Measurements from ENCODE around the gene TRAF1. TPM values are rescaled to one million over a fixed set of nuclear protein-coding genes. Genes with fewer than 3 reads are reported as not detected.

The TRAF1 gene
- total RNA-seq, 2 donors from 2014 or later, result 2.2 to 2.8 TPM

- no peak for ATAC-seq
- intact Hi-C loops (cut with DNase I, micrococcal nuclease), result no loop called here
- no peak for DNase-seq
Observed at GRCh38 chr9:120915854-120916470, 10.6 kb downstream of the TRAF1 start.

GRCh38 chr9:120914953-120915352, 11.6 kb downstream of the TRAF1 start:
- DNase-seq (no peak), ATAC-seq (no peak)
- intact Hi-C loops (cut with DNase I, micrococcal nuclease), result no loop called here

- no peak for ATAC-seq
- DNase-seq, result no peak
- intact Hi-C loops (cut with DNase I, micrococcal nuclease), result no loop called here
Observed at GRCh38 chr9:120914396-120914795, 12.2 kb downstream of the TRAF1 start.

GRCh38 chr9:120913647-120914264, 12.8 kb downstream of the TRAF1 start:
- DNase-seq (no peak), ATAC-seq (no peak)
- intact Hi-C loops (cut with DNase I, micrococcal nuclease), result no loop called here

- intact Hi-C loops (cut with DNase I, micrococcal nuclease), result no loop called here
- ATAC-seq, result no peak
Observed at GRCh38 chr9:120912958-120913646, 13.5 kb downstream of the TRAF1 start.

GRCh38 chr9:120911295-120911837, 15.2 kb downstream of the TRAF1 start:
- DNase-seq (no peak), ATAC-seq (no peak)
- intact Hi-C loops (cut with DNase I, micrococcal nuclease), result no loop called here

More at GRCh38 chr9:120912958-120913646, 13.5 kb downstream of the TRAF1 start:
- DNase-seq, result no peak

- ATAC-seq, result no peak
- intact Hi-C loops (cut with DNase I, micrococcal nuclease), result no loop called here
- no peak for DNase-seq
Observed at GRCh38 chr9:120910643-120911042, 16.0 kb downstream of the TRAF1 start.

GRCh38 chr9:120909904-120910303, 16.7 kb downstream of the TRAF1 start:
- intact Hi-C loops (cut with DNase I, micrococcal nuclease), result no loop called here
- no peak for ATAC-seq

GRCh38 chr9:120905315-120906164, 21.1 kb downstream of the TRAF1 start:
- ATAC-seq (no peak), DNase-seq (no peak)
- intact Hi-C loops (cut with DNase I, micrococcal nuclease), result no loop called here

More at GRCh38 chr9:120909904-120910303, 16.7 kb downstream of the TRAF1 start:
- DNase-seq, result no peak

- ATAC-seq (no peak), DNase-seq (no peak)
- intact Hi-C loops (cut with DNase I, micrococcal nuclease), result no loop called here
Observed at GRCh38 chr9:120904978-120905301, 21.7 kb downstream of the TRAF1 start.

- intact Hi-C loops (cut with DNase I, micrococcal nuclease), result no loop called here
- DNase-seq (peak in 1 of 2 donors; percentile 43), ATAC-seq (no peak)
Observed at GRCh38 chr9:120904061-120904977, 22.3 kb downstream of the TRAF1 start.

- DNase-seq, result no peak
Observed at GRCh38 chr9:120902569-120903535, 23.7 kb downstream of the TRAF1 start.

GRCh38 chr9:120901755-120902568, 24.6 kb downstream of the TRAF1 start:
- DNase-seq, result no peak
- intact Hi-C loops (cut with DNase I, micrococcal nuclease), result no loop called here
- ATAC-seq, result no peak

More at GRCh38 chr9:120902569-120903535, 23.7 kb downstream of the TRAF1 start:
- no peak for ATAC-seq
- intact Hi-C loops (cut with DNase I, micrococcal nuclease), result no loop called here

- ATAC-seq (no peak), DNase-seq (no peak)
- intact Hi-C loops (cut with DNase I, micrococcal nuclease), result no loop called here
Observed at GRCh38 chr9:120900824-120901223, 25.8 kb downstream of the TRAF1 start.

GRCh38 chr9:120899490-120900068, 27.0 kb downstream of the TRAF1 start:
- intact Hi-C loops (cut with DNase I, micrococcal nuclease), result no loop called here
- ATAC-seq, result no peak
- no peak for DNase-seq

GRCh38 chr9:120898396-120898795, 28.2 kb downstream of the TRAF1 start:
- DNase-seq (no peak), ATAC-seq (no peak)
- intact Hi-C loops (cut with DNase I, micrococcal nuclease), result no loop called here

Data from left colon (tissue), 2 donors.